Mesenchymal stem cell (in vitro differentiated cells and primary cell): ENCODE data around the gene TBC1D8.
A peak's percentile ranks its signal among the peaks of the same experiment; 100 is the strongest.

Experiments used
- DNase-seq: peaks from one replicate; pipeline ENCODE4 v3.0.0-alpha.2; 2013
- H2AFZ ChIP-seq: one replicate; pipeline ENCODE4 v1.6.1; 2013; ENCODE audit warnings: low read depth, mild to moderate bottlenecking, control low read depth, inconsistent platforms, low read length, moderate library complexity
- H2AK5ac ChIP-seq: 2 replicates; pipeline ENCODE4 v1.6.1; 2013; ENCODE audit warnings: low read length, moderate library complexity, mild to moderate bottlenecking, inconsistent platforms; ENCODE audit not compliant: severe bottlenecking
- H2BK120ac ChIP-seq: one replicate; pipeline ENCODE4 v1.6.1; 2013; ENCODE audit warnings: low read depth, mild to moderate bottlenecking, inconsistent platforms, low read length, moderate library complexity
- H2BK12ac ChIP-seq, 2 experiments: one replicate each; pipeline ENCODE4 v1.6.1; 2013; ENCODE audit warnings: inconsistent platforms in 2 of 2, low read length in 2 of 2, mild to moderate bottlenecking in 2 of 2, moderate library complexity in 2 of 2, control low read depth in 1 of 2
- H2BK15ac ChIP-seq: one replicate; pipeline ENCODE4 v1.6.1; 2013; ENCODE audit warnings: mild to moderate bottlenecking, low read depth, inconsistent platforms; ENCODE audit not compliant: poor library complexity, severe bottlenecking
- H2BK5ac ChIP-seq: 2 replicates; pipeline ENCODE4 v1.6.1; 2013; ENCODE audit warnings: low read depth, mild to moderate bottlenecking, low read length, control low read depth, inconsistent platforms; ENCODE audit not compliant: poor library complexity, severe bottlenecking
- H3K14ac ChIP-seq, 2 experiments: one replicate each; pipeline ENCODE4 v1.6.1; 2013; ENCODE audit warnings: inconsistent platforms in 2 of 2, low read length in 2 of 2, control low read depth in 1 of 2, mild to moderate bottlenecking in 1 of 2, moderate library complexity in 1 of 2
- H3K18ac ChIP-seq, 2 experiments: one replicate each; pipeline ENCODE4 v1.6.1; 2013; ENCODE audit warnings: inconsistent platforms in 2 of 2, low read length in 2 of 2, control low read depth in 1 of 2, low read depth in 1 of 2, mild to moderate bottlenecking in 1 of 2
- H3K23ac ChIP-seq, 2 experiments: one replicate each; pipeline ENCODE4 v1.6.1; 2013; ENCODE audit warnings: inconsistent platforms in 2 of 2, low read length in 2 of 2, mild to moderate bottlenecking in 2 of 2, moderate library complexity in 2 of 2, control low read depth in 1 of 2
- H3K27ac ChIP-seq: 2 replicates; pipeline ENCODE4 v1.5.1; 2013; ENCODE audit warnings: mild to moderate bottlenecking, moderate library complexity, low read length, control low read depth, inconsistent platforms; ENCODE audit not compliant: poor library complexity, severe bottlenecking
- H3K27me3 ChIP-seq, 2 experiments: 2 replicates each; pipeline versions ENCODE4 v1.6.1 to v1.7.0; 2013; ENCODE audit warnings: low read length in 2 of 2, mild to moderate bottlenecking in 2 of 2, moderate library complexity in 2 of 2, control low read depth in 1 of 2, inconsistent platforms in 1 of 2; ENCODE audit not compliant: control insufficient read depth in 1 of 2, insufficient read depth in 1 of 2
- H3K36me3 ChIP-seq, 2 experiments: 2 replicates each; pipeline versions ENCODE4 v1.6.1 to v1.7.0; 2013; ENCODE audit warnings: low read length in 2 of 2, control low read depth in 1 of 2, inconsistent platforms in 1 of 2, low read depth in 1 of 2, mild to moderate bottlenecking in 1 of 2; ENCODE audit not compliant: insufficient read depth in 2 of 2, control insufficient read depth in 1 of 2
- H3K4ac ChIP-seq, 2 experiments: one replicate each; pipeline ENCODE4 v1.6.1; 2013; ENCODE audit warnings: inconsistent platforms in 2 of 2, low read length in 2 of 2, mild to moderate bottlenecking in 2 of 2, moderate library complexity in 2 of 2, control low read depth in 1 of 2, low read depth in 1 of 2
- H3K4me1 ChIP-seq: 2 replicates; pipeline ENCODE4 v1.6.1; 2013; ENCODE audit warnings: low read depth, low read length, control low read depth; ENCODE audit not compliant: control insufficient read depth, insufficient read depth
- H3K4me2 ChIP-seq: 2 replicates; pipeline ENCODE4 v1.6.1; 2013; ENCODE audit warnings: low read length, mild to moderate bottlenecking, inconsistent platforms; ENCODE audit not compliant: poor library complexity, severe bottlenecking
- H3K4me3 ChIP-seq, 2 experiments: 2 replicates each; pipeline versions ENCODE4 v1.5.1 to v1.7.0; 2013; ENCODE audit warnings: low read length in 2 of 2, mild to moderate bottlenecking in 2 of 2, control low read depth in 1 of 2, low read depth in 1 of 2; ENCODE audit not compliant: insufficient read depth in 1 of 2
- H3K79me1 ChIP-seq: replicated peaks from 2 replicates; pipeline ENCODE4 v1.6.1; 2013; ENCODE audit warnings: mild to moderate bottlenecking, control low read depth, low read length, inconsistent platforms; ENCODE audit not compliant: poor library complexity, severe bottlenecking
- H3K9ac ChIP-seq: 2 replicates; pipeline ENCODE4 v1.7.0; 2013; ENCODE audit warnings: mild to moderate bottlenecking, low read length, moderate library complexity
- H3K9me3 ChIP-seq: 2 replicates; pipeline ENCODE4 v1.7.0; 2013; ENCODE audit warnings: mild to moderate bottlenecking, low read length; ENCODE audit not compliant: control insufficient read depth
- H4K8ac ChIP-seq: one replicate; pipeline ENCODE4 v1.6.1; 2013; ENCODE audit warnings: inconsistent platforms, mild to moderate bottlenecking, low read length, moderate library complexity
- H4K91ac ChIP-seq: one replicate; pipeline ENCODE4 v1.6.1; 2013; ENCODE audit warnings: mild to moderate bottlenecking, low read length, inconsistent platforms
- WGBS: methylation state at CpG from one replicate; pipeline ENCODE4 v1.1.7; 2013; ENCODE audit warnings: mixed read lengths; 5-methylcytosine and 5-hydroxymethylcytosine counted together

Gene TBC1D8

DNA sequence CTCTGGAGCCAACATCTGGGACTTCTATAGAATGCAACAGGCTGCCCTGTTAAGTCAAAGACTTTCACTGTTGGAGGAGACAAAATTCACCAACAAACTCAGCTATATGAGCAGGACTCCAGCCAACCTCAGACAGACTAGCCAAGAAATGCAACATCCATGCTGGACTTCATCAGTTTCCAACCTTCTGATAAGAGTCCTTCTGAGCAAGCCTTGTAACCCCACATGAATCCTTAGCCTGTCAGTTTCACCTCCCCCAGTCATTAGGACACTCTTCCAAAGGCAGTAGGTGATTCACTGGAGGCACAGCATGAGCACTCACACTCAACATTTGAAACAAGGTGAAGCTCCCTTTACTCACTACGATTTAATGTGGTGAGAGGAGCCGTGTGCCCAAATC, 5.8 kb downstream of the TBC1D8 start:
- Histone ChIP-seq H3K9ac (no peak overlapping the region), H3K4me1 (peaks cover 11% of the 10 kb centered on the region), H2BK15ac (no peak overlapping the region), H2BK5ac (no peak overlapping the region), H4K91ac (no peak overlapping the region), H2AFZ (no peak overlapping the region), H3K4ac (no peak overlapping the region), H3K27me3 (no peaks in the 10 kb centered on the region), H3K18ac (no peak overlapping the region), H3K27ac (no peak overlapping the region), H2BK12ac (no peak overlapping the region), H3K4me3 (no peak overlapping the region), H3K9me3 (no peaks in the 10 kb centered on the region), H2BK120ac (no peak overlapping the region), H3K23ac (no peak overlapping the region), H3K36me3 (no peaks in the 10 kb centered on the region), H3K14ac (no peak overlapping the region), H3K4me2 (no peak overlapping the region), H4K8ac (no peak overlapping the region), H2AK5ac (no peak overlapping the region), H3K79me1 (peaks cover 22% of the 10 kb centered on the region)
- no peak for DNase-seq
- WGBS: no CpG with 5 or more reads among the region's 2 CpGs

DNA sequence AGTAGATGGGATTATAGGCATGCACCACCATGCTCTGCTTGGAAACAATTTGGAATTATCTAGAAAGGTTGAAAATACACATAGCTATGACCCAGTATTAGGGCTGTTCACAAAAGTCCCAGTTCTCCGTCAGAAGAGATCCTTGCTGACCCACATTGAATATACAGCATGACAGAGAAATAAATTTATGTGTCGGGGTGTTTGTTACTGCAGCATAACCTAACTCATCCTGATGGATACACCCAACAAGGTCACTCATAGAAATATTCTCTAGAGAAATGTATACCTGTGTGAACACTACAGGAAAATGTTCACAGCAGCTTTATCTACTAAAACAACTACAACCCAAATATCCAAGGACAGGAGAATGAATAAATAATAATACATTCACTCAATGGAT, 9.0 kb downstream of the TBC1D8 start:
- no peaks in the 10 kb centered on the region for H3K27me3 ChIP-seq
- H3K27ac ChIP-seq: no peak overlapping the region
- H4K91ac ChIP-seq: no peak overlapping the region
- peaks cover 5% of the 10 kb centered on the region for H3K4me1 ChIP-seq
- H3K18ac ChIP-seq: no peak overlapping the region
- H3K9me3 ChIP-seq: no peaks in the 10 kb centered on the region
- peaks cover 18% of the 10 kb centered on the region for H3K79me1 ChIP-seq
- H2BK120ac ChIP-seq: no peak overlapping the region
- 100% methylated on average over 1 of the region's 2 CpGs for WGBS
- H3K4me2 ChIP-seq: no peak overlapping the region
- H3K9ac ChIP-seq: no peak overlapping the region
- H2AK5ac ChIP-seq: no peak overlapping the region
- no peak overlapping the region for H4K8ac ChIP-seq
- H3K23ac ChIP-seq: no peak overlapping the region
- H3K4me3 ChIP-seq: no peak overlapping the region
- no peak overlapping the region for H3K4ac ChIP-seq
- no peak overlapping the region for H2AFZ ChIP-seq
- H3K36me3 ChIP-seq: no peaks in the 10 kb centered on the region
- no peak overlapping the region for H3K14ac ChIP-seq
- no peak overlapping the region for H2BK5ac ChIP-seq
- no peak for DNase-seq
- no peak overlapping the region for H2BK12ac ChIP-seq
- H2BK15ac ChIP-seq: no peak overlapping the region

DNA sequence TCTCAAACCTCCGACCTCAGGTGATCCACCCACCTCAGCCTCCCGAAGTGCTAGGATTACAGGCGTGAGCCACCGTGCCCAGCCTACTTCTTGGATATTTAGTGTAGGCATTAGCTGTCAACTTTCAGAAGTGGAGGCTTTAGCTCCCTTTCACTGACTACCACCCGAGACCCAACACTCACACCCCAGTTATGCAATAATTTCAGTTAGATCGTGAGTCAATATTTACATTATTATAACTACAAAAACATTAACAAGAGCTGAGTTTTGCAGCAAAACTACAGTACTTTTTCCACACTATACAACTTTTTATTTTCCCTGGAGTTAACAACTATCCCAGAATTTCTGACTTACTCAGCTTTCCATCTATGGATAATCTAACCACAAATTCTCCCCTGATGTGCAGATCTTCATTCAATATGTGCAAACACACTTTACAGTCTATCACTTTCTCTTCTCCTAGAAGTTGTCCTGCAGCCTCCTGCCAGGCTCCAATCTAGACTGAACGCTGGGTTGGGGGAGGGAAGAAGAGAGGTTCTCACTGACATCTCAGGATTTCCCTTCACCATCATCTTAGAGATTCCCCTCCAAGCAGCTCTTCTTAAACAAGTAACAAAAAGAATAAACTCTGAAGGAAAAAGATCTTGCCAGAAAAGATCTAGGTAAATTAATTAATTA, 10.1 kb downstream of the TBC1D8 start:
- 89% methylated on average over 6 of the region's 7 CpGs for WGBS
- H2BK12ac ChIP-seq: no peak overlapping the region

DNA sequence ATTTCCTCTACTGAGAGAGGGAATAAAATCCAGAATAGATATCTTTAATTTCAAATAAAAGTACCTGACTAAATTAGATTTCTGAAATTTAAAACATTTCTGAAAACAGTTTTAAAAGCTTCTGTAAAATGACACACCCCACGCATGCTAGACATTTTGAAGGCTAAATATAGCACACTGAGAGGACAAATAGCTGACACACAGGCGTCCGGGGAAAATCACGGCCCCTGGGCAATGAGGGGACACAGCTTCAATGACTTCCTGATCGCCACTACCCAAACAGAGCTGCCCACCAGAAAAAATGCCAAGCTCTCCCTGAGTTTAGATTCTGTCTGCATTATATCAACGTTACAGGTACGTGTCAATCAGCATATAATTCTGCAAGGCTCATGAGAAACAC, 10.9 kb downstream of the TBC1D8 start:
- Histone ChIP-seq H3K4me1 (peaks cover 3% of the 10 kb centered on the region), H2BK120ac (no peak overlapping the region), H4K8ac (no peak overlapping the region), H2BK5ac (no peak overlapping the region), H3K18ac (no peak overlapping the region), H2BK12ac (peak overlapping the region in 1 of 2 experiments; percentile 54), H3K4me3 (no peak overlapping the region), H2AFZ (no peak overlapping the region), H3K4ac (peak overlapping the region in 1 of 2 experiments; percentile 26), H3K14ac (no peak overlapping the region), H3K9me3 (no peaks in the 10 kb centered on the region), H3K9ac (no peak overlapping the region), H3K36me3 (no peaks in the 10 kb centered on the region), H2AK5ac (no peak overlapping the region), H3K27ac (no peak overlapping the region), H3K23ac (no peak overlapping the region), H4K91ac (no peak overlapping the region), H3K27me3 (no peaks in the 10 kb centered on the region), H3K79me1 (peaks cover 16% of the 10 kb centered on the region), H2BK15ac (no peak overlapping the region), H3K4me2 (no peak overlapping the region)
- no peak for DNase-seq
- WGBS: 77% methylated on average over 7 of the region's 7 CpGs

More for the DNA sequence above, 10.1 kb downstream of the TBC1D8 start:
- H3K14ac ChIP-seq: no peak overlapping the region
- H3K23ac ChIP-seq: no peak overlapping the region
- no peak overlapping the region for H2AK5ac ChIP-seq
- H2AFZ ChIP-seq: no peak overlapping the region
- no peaks in the 10 kb centered on the region for H3K27me3 ChIP-seq
- no peaks in the 10 kb centered on the region for H3K36me3 ChIP-seq
- H3K4me2 ChIP-seq: no peak overlapping the region
- no peak overlapping the region for H2BK5ac ChIP-seq
- H3K4me1 ChIP-seq: peaks cover 5% of the 10 kb centered on the region
- no peak overlapping the region for H3K4ac ChIP-seq
- H3K9ac ChIP-seq: no peak overlapping the region
- no peak overlapping the region for H4K91ac ChIP-seq
- H2BK15ac ChIP-seq: no peak overlapping the region
- DNase-seq: peak; percentile 18
- no peak overlapping the region for H3K27ac ChIP-seq
- H4K8ac ChIP-seq: no peak overlapping the region
- H3K18ac ChIP-seq: no peak overlapping the region
- H3K4me3 ChIP-seq: no peak overlapping the region
- H2BK120ac ChIP-seq: no peak overlapping the region
- peaks cover 16% of the 10 kb centered on the region for H3K79me1 ChIP-seq
- no peaks in the 10 kb centered on the region for H3K9me3 ChIP-seq
